Peyer's patch (tissue), 4 donors: ENCODE results near the gene LMF1.

Experiments
- CTCF ChIP-seq, 6 experiments: fragments of 450-650 bp in 4 of 6; fragments of 200-600 bp in 2 of 6; sonication (generic) in 1 of 6; IDR thresholded peaks; one replicate each; pipeline ENCODE4 v1.5.1; 2017 to 2019; ENCODE audit warnings: antibody characterized with exemption in 6 of 6, mild to moderate bottlenecking in 3 of 6, moderate library complexity in 1 of 6
- POLR2A ChIP-seq, 2 donors: fragments of 450-650 bp; IDR thresholded peaks; one replicate each; pipeline ENCODE4 v1.5.1; 2017; ENCODE audit warnings: antibody characterized with exemption in 2 of 2, mild to moderate bottlenecking in 2 of 2, moderate library complexity in 2 of 2

GRCh38 chr16:983044-984030 is 12.6 kb upstream of the LMF1 start:
- TF ChIP-seq CTCF (IDR thresholded peaks at IDR 0.05), result no peak
- TF ChIP-seq POLR2A (IDR thresholded peaks at IDR 0.05), result no peak
